IMR-90 (cell line): ENCODE data around the gene ASF1A. TPM values are rescaled to one million over a fixed set of nuclear protein-coding genes. Genes with fewer than 3 reads are reported as not detected.

Experiments used
- ATAC-seq: fragments of 200-7000 bp; cut with Tn5 transposase; 2 replicates; pipeline ENCODE4 v1.9.1; 2020; ENCODE audit warnings: low read depth, mild to moderate bottlenecking, moderate library complexity
- BruUV-seq: library from RNA; stranded (reverse); fragments of 400-500 nt; replicated peaks from 2 replicates; lab custom pipeline; 2021; lab: Mats Ljungman, UMichigan
- CTCF ChIA-PET: fragments of 300-600 bp; formaldehyde crosslinking; extraction: SDS; loops from one replicate; lab custom pipeline; 2021; ENCODE audit warnings: antibody characterized with exemption; lab: Yijun Ruan, JAX
- POLR2A ChIA-PET: fragments of 300-600 bp; sonication (Branson Sonifier 250); formaldehyde crosslinking; loops from one replicate; lab custom pipeline; 2022; ENCODE audit warnings: antibody characterized with exemption; ENCODE audit not compliant: unreplicated experiment; lab: Charles Lee
- DNase-seq: peaks from one replicate; pipeline ENCODE4 v3.0.0; 2013
- H2AFZ ChIP-seq: replicated peaks from 2 replicates; pipeline ENCODE3; 2013; ENCODE audit warnings: low read length, mild to moderate bottlenecking; ENCODE audit not compliant: poor library complexity
- H2AK5ac ChIP-seq: 2 replicates; pipeline ENCODE4 v1.6.1; 2013; ENCODE audit warnings: low read depth, low read length, inconsistent platforms
- H2AK9ac ChIP-seq: replicated peaks from 2 replicates; pipeline ENCODE3; 2013; ENCODE audit warnings: mild to moderate bottlenecking, low read depth, low read length, moderate library complexity; ENCODE audit not compliant: poor library complexity
- H2BK120ac ChIP-seq: 2 replicates; pipeline ENCODE4 v1.6.1; 2013; ENCODE audit warnings: low read depth, low read length, inconsistent platforms
- H2BK15ac ChIP-seq: 3 replicates; pipeline ENCODE4 v1.6.1; 2013; ENCODE audit warnings: low read depth, low read length, inconsistent platforms
- H2BK20ac ChIP-seq: 2 replicates; pipeline ENCODE4 v1.6.1; 2013; ENCODE audit warnings: low read depth, mild to moderate bottlenecking, inconsistent platforms, low read length, moderate library complexity
- H2BK5ac ChIP-seq: 2 replicates; pipeline ENCODE4 v1.6.1; 2013; ENCODE audit warnings: mild to moderate bottlenecking, low read depth, low read length, inconsistent platforms; ENCODE audit not compliant: poor library complexity, severe bottlenecking
- H3K14ac ChIP-seq: replicated peaks from 2 replicates; pipeline ENCODE4 v1.6.1; 2013; ENCODE audit warnings: low read depth, low read length, inconsistent platforms
- H3K18ac ChIP-seq: 2 replicates; pipeline ENCODE4 v1.6.1; 2013; ENCODE audit warnings: low read depth, low read length, control low read depth
- H3K23ac ChIP-seq: 2 replicates; pipeline ENCODE4 v1.6.1; 2013; ENCODE audit warnings: low read depth, low read length, inconsistent platforms
- H3K27ac ChIP-seq: 2 replicates; pipeline ENCODE4 v1.5.1; 2013; ENCODE audit warnings: mild to moderate bottlenecking, control low read depth, low read length; ENCODE audit not compliant: insufficient read depth
- H3K27me3 ChIP-seq: 2 replicates; pipeline ENCODE4 v1.6.1; 2013; ENCODE audit warnings: low read length; ENCODE audit not compliant: control insufficient read depth, insufficient read depth
- H3K36me3 ChIP-seq: 2 replicates; pipeline ENCODE4 v1.6.1; 2013; ENCODE audit warnings: low read length, mixed read lengths; ENCODE audit not compliant: control insufficient read depth, insufficient read depth
- H3K4ac ChIP-seq: 2 replicates; pipeline ENCODE4 v1.6.1; 2013; ENCODE audit warnings: low read depth, low read length, inconsistent platforms
- H3K4me1 ChIP-seq: 2 replicates; pipeline ENCODE4 v1.6.1; 2013; ENCODE audit warnings: low read length, mixed read lengths; ENCODE audit not compliant: control insufficient read depth, insufficient read depth
- H3K4me2 ChIP-seq: 2 replicates; pipeline ENCODE4 v1.6.1; 2013; ENCODE audit warnings: low read depth, mild to moderate bottlenecking, control low read depth, low read length, moderate library complexity
- H3K4me3 ChIP-seq: 2 replicates; pipeline ENCODE4 v1.5.1; 2013; ENCODE audit warnings: low read depth, mild to moderate bottlenecking, control low read depth, low read length, moderate library complexity; ENCODE audit not compliant: insufficient read depth
- H3K56ac ChIP-seq: 2 replicates; pipeline ENCODE4 v1.6.1; 2013; ENCODE audit warnings: low read length, inconsistent platforms; ENCODE audit not compliant: insufficient read depth; ENCODE audit errors: extremely low read depth
- H3K79me1 ChIP-seq, 2 experiments: 2 replicates each; pipeline ENCODE4 v1.6.1; 2013; ENCODE audit warnings: low read length in 2 of 2, inconsistent platforms in 1 of 2, low read depth in 1 of 2
- H3K9ac ChIP-seq: 2 replicates; pipeline ENCODE4 v1.6.1; 2013; ENCODE audit warnings: low read depth, low read length, control low read depth
- H3K9me1 ChIP-seq: 2 replicates; pipeline ENCODE4 v1.6.1; 2013; ENCODE audit warnings: low read length, inconsistent platforms; ENCODE audit not compliant: insufficient read depth
- H3K9me3 ChIP-seq: 2 replicates; pipeline ENCODE4 v1.6.1; 2013; ENCODE audit warnings: low read length; ENCODE audit not compliant: control insufficient read depth, insufficient read depth
- H4K20me1 ChIP-seq: 2 replicates; pipeline ENCODE4 v1.6.1; 2013; ENCODE audit warnings: low read length, inconsistent platforms; ENCODE audit not compliant: insufficient read depth
- H4K5ac ChIP-seq: 2 replicates; pipeline ENCODE4 v1.6.1; 2013; ENCODE audit warnings: mild to moderate bottlenecking, low read depth, low read length, control low read depth
- H4K8ac ChIP-seq, 2 experiments: 2 replicates each; pipeline ENCODE4 v1.6.1; 2013; ENCODE audit warnings: low read depth in 2 of 2, low read length in 2 of 2, control low read depth in 1 of 2, inconsistent platforms in 1 of 2
- H4K91ac ChIP-seq: 2 replicates; pipeline ENCODE4 v1.6.1; 2013; ENCODE audit warnings: low read depth, low read length, inconsistent platforms; ENCODE audit not compliant: insufficient read depth
- BHLHE40 ChIP-seq: fragments of 150-350 bp; IDR thresholded peaks from 2 replicates; pipeline ENCODE4 v1.6.1; 2016; ENCODE audit warnings: mild to moderate bottlenecking, low read depth, low read length
- CEBPB ChIP-seq: IDR thresholded peaks from 2 replicates; pipeline ENCODE4 v1.6.1; 2012; ENCODE audit warnings: low read depth, low read length, improper control_type of control experiment
- CHD1 ChIP-seq: IDR thresholded peaks from 2 replicates; pipeline ENCODE4 v1.6.1; 2012; ENCODE audit warnings: low read depth, low read length, improper control_type of control experiment
- FOS ChIP-seq: fragments of 150-350 bp; IDR thresholded peaks from 2 replicates; pipeline ENCODE4 v1.6.1; 2016; ENCODE audit warnings: low read depth, low read length
- MAFK ChIP-seq: IDR thresholded peaks from 2 replicates; pipeline ENCODE4 v1.6.1; 2012; ENCODE audit warnings: low read depth, low read length, improper control_type of control experiment
- MAZ ChIP-seq: IDR thresholded peaks from 2 replicates; pipeline ENCODE4 v1.6.1; 2012; ENCODE audit warnings: low read depth, mild to moderate bottlenecking, low read length, improper control_type of control experiment, moderate library complexity, borderline replicate concordance
- MXI1 ChIP-seq: IDR thresholded peaks from 2 replicates; pipeline ENCODE4 v1.6.1; 2012; ENCODE audit warnings: low read depth, mild to moderate bottlenecking, low read length, moderate library complexity, borderline replicate concordance
- NFE2L2 ChIP-seq: fragments of 150-350 bp; IDR thresholded peaks from 2 replicates; pipeline ENCODE4 v1.6.1; 2016; ENCODE audit warnings: low read depth, mild to moderate bottlenecking, low read length
- POLR2A ChIP-seq: IDR thresholded peaks from 2 replicates; pipeline ENCODE4 v1.6.1; 2012; ENCODE audit warnings: mild to moderate bottlenecking, low read depth, low read length
- RAD21 ChIP-seq: IDR thresholded peaks from 2 replicates; pipeline ENCODE4 v1.6.1; 2012; ENCODE audit warnings: low read length, improper control_type of control experiment
- RCOR1 ChIP-seq: IDR thresholded peaks from 2 replicates; pipeline ENCODE4 v1.6.1; 2012; ENCODE audit warnings: mild to moderate bottlenecking, low read length, improper control_type of control experiment; ENCODE audit not compliant: insufficient replicate concordance
- RFX5 ChIP-seq: IDR thresholded peaks from 2 replicates; pipeline ENCODE4 v1.8.0; 2012; ENCODE audit warnings: low read depth, mild to moderate bottlenecking, low read length, moderate library complexity
- SMC3 ChIP-seq: fragments of 150-350 bp; IDR thresholded peaks from 2 replicates; pipeline ENCODE4 v1.6.1; 2016; ENCODE audit warnings: low read depth, mild to moderate bottlenecking, antibody characterized with exemption, low read length, moderate library complexity
- WGBS, 2 experiments: methylation state at CpG; one replicate each; pipeline versions ENCODE4 v1.1.5 to v1.1.7; 2013; ENCODE audit warnings: missing lambda C conversion rate in 2 of 2; ENCODE audit not compliant: insufficient read length in 1 of 2; ENCODE audit errors: extremely low coverage in 2 of 2; 5-methylcytosine and 5-hydroxymethylcytosine counted together
- dilution Hi-C: fragments of 300-500 bp; cut with HindIII; formaldehyde crosslinking; loops from one replicate; pipeline ENCODE4 v1.14.3; 2018; ENCODE audit warnings: low sequenced_read_pairs; ENCODE audit not compliant: unreplicated experiment
- in situ Hi-C: fragments of 300-500 bp; cut with MboI; formaldehyde crosslinking; loops from 3 replicates; pipeline ENCODE4 v1.14.3; 2019; ENCODE audit warnings: low sequenced_read_pairs, inconsistent platforms, mixed read lengths
- intact Hi-C: fragments of 100-400 bp; cut with micrococcal nuclease; formaldehyde crosslinking; loops from 2 replicates; pipeline ENCODE4 v1.10.0; 2022
- polyA plus RNA-seq, 3 experiments: library from polyadenylated mRNA; depleted of rRNA; stranded (reverse); fragments of >200 nt; gene quantifications; 2 replicates each; pipeline ENCODE4 v1.2.3, GENCODE V29; 2012; ENCODE audit warnings: low replicate concordance in 1 of 3
- total RNA-seq: library from RNA; depleted of rRNA; stranded (reverse); fragments of >200 nt; gene quantifications from 2 replicates; pipeline ENCODE4 v1.2.3, GENCODE V29; 2012
- TF ChIP-seq, protein P1 (sequence below): conservative IDR thresholded peaks from 2 replicates; pipeline ENCODE4 v1.5.1; 2012; ENCODE audit warnings: mild to moderate bottlenecking, low read depth, low read length, improper control_type of control experiment
- TF ChIP-seq, protein P2 (sequence below): fragments of 150-350 bp; IDR thresholded peaks from 2 replicates; pipeline ENCODE4 v1.6.1; 2016; ENCODE audit warnings: low read depth, mild to moderate bottlenecking, low read length, moderate library complexity, borderline replicate concordance
- TF ChIP-seq, protein P3 (sequence below): fragments of 150-350 bp; IDR thresholded peaks from 2 replicates; pipeline ENCODE4 v1.6.1; 2017; ENCODE audit warnings: mild to moderate bottlenecking, antibody characterized with exemption, low read length, low read depth

Gene ASF1A
- total and polyA plus RNA-seq, 2 of the 4 experiments (the other 2 are of a cell fraction): 10.1 to 11.1 TPM

DNA sequence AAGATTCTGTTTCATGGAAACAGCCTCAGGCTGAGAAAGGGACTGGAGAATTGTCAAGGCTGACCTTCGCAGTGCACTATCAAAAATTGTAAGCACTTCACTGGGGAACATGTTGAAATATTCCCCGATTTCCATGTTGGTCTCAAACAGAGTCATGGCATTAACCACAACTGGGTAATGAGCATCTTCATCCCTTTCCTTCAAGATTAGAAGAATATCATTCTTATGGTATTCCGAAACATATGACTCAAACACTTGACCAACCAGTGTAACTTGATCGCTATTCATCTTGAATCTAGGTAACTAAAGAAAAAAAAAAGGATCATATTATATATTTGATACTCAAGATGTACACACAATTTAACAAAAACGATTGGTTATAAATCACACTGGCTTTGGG, 37.5 kb downstream of the ASF1A start:
- no peak overlapping the region for H3K14ac ChIP-seq
- no peak overlapping the region for H3K56ac ChIP-seq
- no peak overlapping the region for H3K18ac ChIP-seq
- H4K91ac ChIP-seq: no peak overlapping the region
- H2AFZ ChIP-seq: no peak overlapping the region
- H3K27ac ChIP-seq: no peak overlapping the region
- H3K9me3 ChIP-seq: no peaks in the 10 kb centered on the region
- no peaks in the 10 kb centered on the region for H3K36me3 ChIP-seq
- no peak overlapping the region for H3K9ac ChIP-seq
- no peaks in the 10 kb centered on the region for H4K20me1 ChIP-seq
- H3K9me1 ChIP-seq: no peaks in the 10 kb centered on the region
- CTCF ChIA-PET: no interaction called here
- H3K4me1 ChIP-seq: no peaks in the 10 kb centered on the region
- intact Hi-C loops (no loop called here), dilution Hi-C loops (no loop called here), in situ Hi-C loops (no loop called here)
- 100% methylated on average over 2 of the region's 5 CpGs; no CpG with 5 or more reads in 1 of the 2 experiments for WGBS, 2 experiments
- DNase-seq (no peak), ATAC-seq (no peak)
- H2AK5ac ChIP-seq: no peak overlapping the region
- no peaks in the 10 kb centered on the region for H3K27me3 ChIP-seq
- H2BK20ac ChIP-seq: no peak overlapping the region
- no peak overlapping the region for H2BK15ac ChIP-seq
- H3K4me2 ChIP-seq: no peak overlapping the region
- no peak overlapping the region for H3K4me3 ChIP-seq
- POLR2A ChIA-PET: no interaction called here
- H3K79me1 ChIP-seq: peaks cover 0 to 7% of the 10 kb centered on the region in 2 experiments; a peak in 2 of 4 replicates
- no peak overlapping the region for H4K8ac ChIP-seq
- no peak for TF ChIP-seq RCOR1
- TF ChIP-seq MAZ: no peak
- no peak for TF ChIP-seq RFX5
- TF ChIP-seq, protein P1, sequence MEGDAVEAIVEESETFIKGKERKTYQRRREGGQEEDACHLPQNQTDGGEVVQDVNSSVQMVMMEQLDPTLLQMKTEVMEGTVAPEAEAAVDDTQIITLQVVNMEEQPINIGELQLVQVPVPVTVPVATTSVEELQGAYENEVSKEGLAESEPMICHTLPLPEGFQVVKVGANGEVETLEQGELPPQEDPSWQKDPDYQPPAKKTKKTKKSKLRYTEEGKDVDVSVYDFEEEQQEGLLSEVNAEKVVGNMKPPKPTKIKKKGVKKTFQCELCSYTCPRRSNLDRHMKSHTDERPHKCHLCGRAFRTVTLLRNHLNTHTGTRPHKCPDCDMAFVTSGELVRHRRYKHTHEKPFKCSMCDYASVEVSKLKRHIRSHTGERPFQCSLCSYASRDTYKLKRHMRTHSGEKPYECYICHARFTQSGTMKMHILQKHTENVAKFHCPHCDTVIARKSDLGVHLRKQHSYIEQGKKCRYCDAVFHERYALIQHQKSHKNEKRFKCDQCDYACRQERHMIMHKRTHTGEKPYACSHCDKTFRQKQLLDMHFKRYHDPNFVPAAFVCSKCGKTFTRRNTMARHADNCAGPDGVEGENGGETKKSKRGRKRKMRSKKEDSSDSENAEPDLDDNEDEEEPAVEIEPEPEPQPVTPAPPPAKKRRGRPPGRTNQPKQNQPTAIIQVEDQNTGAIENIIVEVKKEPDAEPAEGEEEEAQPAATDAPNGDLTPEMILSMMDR: no peak
- no peak for TF ChIP-seq CHD1
- TF ChIP-seq SMC3: no peak
- no peak for TF ChIP-seq RAD21
- no peak for TF ChIP-seq MXI1
- TF ChIP-seq POLR2A: no peak
- no peak for TF ChIP-seq BHLHE40
- TF ChIP-seq CEBPB: no peak
- TF ChIP-seq, protein P2, sequence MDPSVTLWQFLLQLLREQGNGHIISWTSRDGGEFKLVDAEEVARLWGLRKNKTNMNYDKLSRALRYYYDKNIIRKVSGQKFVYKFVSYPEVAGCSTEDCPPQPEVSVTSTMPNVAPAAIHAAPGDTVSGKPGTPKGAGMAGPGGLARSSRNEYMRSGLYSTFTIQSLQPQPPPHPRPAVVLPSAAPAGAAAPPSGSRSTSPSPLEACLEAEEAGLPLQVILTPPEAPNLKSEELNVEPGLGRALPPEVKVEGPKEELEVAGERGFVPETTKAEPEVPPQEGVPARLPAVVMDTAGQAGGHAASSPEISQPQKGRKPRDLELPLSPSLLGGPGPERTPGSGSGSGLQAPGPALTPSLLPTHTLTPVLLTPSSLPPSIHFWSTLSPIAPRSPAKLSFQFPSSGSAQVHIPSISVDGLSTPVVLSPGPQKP: no peak
- no peak for TF ChIP-seq NFE2L2
- TF ChIP-seq MAFK: no peak
- TF ChIP-seq, protein P3, sequence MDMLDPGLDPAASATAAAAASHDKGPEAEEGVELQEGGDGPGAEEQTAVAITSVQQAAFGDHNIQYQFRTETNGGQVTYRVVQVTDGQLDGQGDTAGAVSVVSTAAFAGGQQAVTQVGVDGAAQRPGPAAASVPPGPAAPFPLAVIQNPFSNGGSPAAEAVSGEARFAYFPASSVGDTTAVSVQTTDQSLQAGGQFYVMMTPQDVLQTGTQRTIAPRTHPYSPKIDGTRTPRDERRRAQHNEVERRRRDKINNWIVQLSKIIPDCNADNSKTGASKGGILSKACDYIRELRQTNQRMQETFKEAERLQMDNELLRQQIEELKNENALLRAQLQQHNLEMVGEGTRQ: no peak
- TF ChIP-seq FOS: no peak
- H4K5ac ChIP-seq: no peak overlapping the region
- BruUV-seq: no TSS peak
- H2BK5ac ChIP-seq: no peak overlapping the region
- no peak overlapping the region for H3K23ac ChIP-seq
- H2BK120ac ChIP-seq: no peak overlapping the region
- no peak overlapping the region for H3K4ac ChIP-seq
- H2AK9ac ChIP-seq: no peak overlapping the region
